Peyer's patch (tissue), 4 donors: ENCODE data around the gene SKA3. TPM values are rescaled to one million over a fixed set of nuclear protein-coding genes. Genes with fewer than 3 reads are reported as not detected.
A peak's percentile ranks its signal among the peaks of the same experiment; 100 is the strongest.
"Not testable (repeated sequence)": the region's sequence is repeated elsewhere in the genome, so short reads cannot be mapped to it uniquely, and the experiment has no call there.

Experiments
- DNase-seq, 3 donors: peaks; one replicate each; pipeline ENCODE4 v3.0.0-alpha.2; 2017 to 2019
- H3K27ac ChIP-seq, 4 donors: fragments of 200-600 bp; sonication (generic); one replicate each; pipeline ENCODE4 v1.5.1; 2016 to 2019
- H3K27me3 ChIP-seq, 2 donors: fragments of 200-600 bp; sonication (generic); one replicate each; pipeline ENCODE4 v1.5.1; 2019
- H3K36me3 ChIP-seq, 3 donors: fragments of 200-600 bp; sonication (generic); one replicate each; pipeline ENCODE4 v1.5.1; 2016 to 2019
- H3K4me1 ChIP-seq, 4 donors: fragments of 200-600 bp; sonication (generic); one replicate each; pipeline ENCODE4 v1.5.1; 2016 to 2019
- H3K4me3 ChIP-seq, 4 donors: fragments of 200-600 bp; sonication (generic); 1 replicate in 3 of 4; 2 replicates in 1 of 4; pipeline ENCODE4 v1.5.1; 2016 to 2019; ENCODE audit warnings: mild to moderate bottlenecking in 1 of 4
- H3K9me3 ChIP-seq, 4 donors: fragments of 200-600 bp; sonication (generic); one replicate each; pipeline ENCODE4 v1.5.1; 2016 to 2019; ENCODE audit warnings: mild to moderate bottlenecking in 1 of 4
- CTCF ChIP-seq, 6 experiments: fragments of 450-650 bp in 4 of 6; fragments of 200-600 bp in 2 of 6; sonication (generic) in 1 of 6; IDR thresholded peaks; one replicate each; pipeline ENCODE4 v1.5.1; 2017 to 2019; ENCODE audit warnings: antibody characterized with exemption in 6 of 6, mild to moderate bottlenecking in 3 of 6, moderate library complexity in 1 of 6
- POLR2A ChIP-seq, 2 donors: fragments of 450-650 bp; IDR thresholded peaks; one replicate each; pipeline ENCODE4 v1.5.1; 2017; ENCODE audit warnings: antibody characterized with exemption in 2 of 2, mild to moderate bottlenecking in 2 of 2, moderate library complexity in 2 of 2
- total RNA-seq, 4 donors: library from RNA; depleted of rRNA; stranded (reverse); fragments of >200 nt; gene quantifications; one replicate each; pipeline ENCODE4 v1.1.0, GENCODE V29; 2016

Gene SKA3
- total RNA-seq, 4 donors from 2014 or later, result 1.1 to 6.6 (median 1.4) TPM

DNA sequence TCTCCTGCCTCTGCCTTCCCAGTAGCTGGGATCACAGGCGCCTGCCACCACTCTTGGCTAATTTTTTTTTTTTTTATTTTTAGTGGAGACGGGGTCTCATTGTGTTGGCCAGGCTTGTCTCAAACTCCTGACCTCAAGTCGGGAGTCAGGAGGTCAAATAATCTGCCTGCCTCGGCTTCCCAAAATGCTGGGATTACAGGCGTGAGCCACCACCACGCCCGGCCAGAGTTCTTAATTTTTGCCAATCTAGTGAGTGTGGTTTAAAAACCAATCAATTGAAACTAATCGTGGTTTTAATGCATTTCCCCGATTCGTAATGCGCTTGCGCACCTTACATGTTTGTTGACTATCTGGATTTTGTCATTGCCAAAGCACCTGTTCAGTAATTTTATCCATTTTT, 37.0 kb downstream of the SKA3 start:
- TF ChIP-seq POLR2A (IDR thresholded peaks at IDR 0.05) (no peak), CTCF (IDR thresholded peaks at IDR 0.05) (no peak)
- Histone ChIP-seq H3K27me3 (no peaks in the 10 kb centered on the region), H3K27ac (peak overlapping the region; percentile 78 to 86 (median 82)), H3K9me3 (no peaks in the 10 kb centered on the region), H3K4me3 (peak overlapping the region in 3 of 4 donors; percentile 60 to 82 (median 81)), H3K36me3 (peaks cover 0 to 6% (median 0%) of the 10 kb centered on the region in 3 donors), H3K4me1 (peaks cover 0 to 26% (median 13%) of the 10 kb centered on the region in 4 donors)
- no peak for DNase-seq

GRCh38 chr13:21138561-21138960, 37.8 kb downstream of the SKA3 start:
- no peaks in the 10 kb centered on the region for H3K27me3 ChIP-seq
- no peak overlapping the region for H3K4me3 ChIP-seq
- no peak overlapping the region for H3K27ac ChIP-seq
- no peak for TF ChIP-seq POLR2A (IDR thresholded peaks at IDR 0.05)
- no peak for TF ChIP-seq CTCF (IDR thresholded peaks at IDR 0.05)
- no peak for DNase-seq
- H3K4me1 ChIP-seq, result peaks cover 0 to 24% (median 13%) of the 10 kb centered on the region in 4 donors
- peaks cover 0 to 6% (median 0%) of the 10 kb centered on the region in 3 donors for H3K36me3 ChIP-seq
- no peaks in the 10 kb centered on the region for H3K9me3 ChIP-seq

DNA sequence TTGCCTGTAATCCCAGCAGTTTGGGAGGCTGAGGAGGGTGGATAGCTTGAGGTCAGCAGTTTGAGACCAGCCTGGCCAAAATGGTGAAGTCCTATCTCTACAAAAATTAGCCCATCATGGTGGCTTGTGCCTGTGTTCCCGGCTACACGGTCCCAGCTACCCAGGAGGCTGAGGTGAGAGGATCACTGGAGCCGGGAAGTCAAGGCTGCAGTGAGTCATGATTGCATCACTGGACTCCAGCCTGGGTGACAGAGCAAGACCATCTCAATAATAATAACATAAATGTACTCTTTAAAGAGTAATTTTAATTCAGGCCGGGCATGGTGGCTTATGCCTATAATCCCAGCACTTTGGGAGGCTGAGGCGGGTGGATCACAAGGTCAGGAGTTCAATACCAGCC, 38.7 kb downstream of the SKA3 start:
- TF ChIP-seq CTCF (IDR thresholded peaks at IDR 0.05), result no peak
- no peak for TF ChIP-seq POLR2A (IDR thresholded peaks at IDR 0.05)
- peaks cover 0 to 5% (median 0%) of the 10 kb centered on the region in 3 donors for H3K36me3 ChIP-seq
- no peak overlapping the region for H3K4me3 ChIP-seq
- peak in 1 of 3 donors; percentile 47 for DNase-seq
- H3K4me1 ChIP-seq, result peaks cover 0 to 16% (median 11%) of the 10 kb centered on the region in 4 donors
- no peaks in the 10 kb centered on the region for H3K9me3 ChIP-seq
- H3K27me3 ChIP-seq, result no peaks in the 10 kb centered on the region
- H3K27ac ChIP-seq, result no peak overlapping the region

DNA sequence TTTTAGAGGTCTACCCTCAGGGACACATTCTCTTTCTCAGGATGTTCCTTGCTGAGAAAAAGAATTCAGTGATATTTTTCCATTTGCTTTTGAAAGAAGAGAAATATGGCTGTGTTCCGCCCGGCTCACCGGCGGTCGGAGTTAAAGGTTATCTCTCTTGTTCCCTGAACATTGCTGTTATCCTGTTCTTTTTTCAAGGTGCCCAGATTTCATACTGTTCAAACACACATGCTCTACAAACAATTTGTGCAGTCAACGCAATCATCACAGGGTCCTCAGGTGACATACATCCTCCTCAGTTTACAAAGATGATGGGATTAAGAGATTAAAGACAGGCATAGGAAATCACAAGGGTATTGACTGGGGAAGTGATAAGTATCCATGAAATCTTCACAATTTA, 40.5 kb downstream of the SKA3 start:
- H3K27ac ChIP-seq, DNase-seq, H3K36me3 ChIP-seq, H3K27me3 ChIP-seq, H3K9me3 ChIP-seq, H3K4me1 ChIP-seq, H3K4me3 ChIP-seq: not testable (repeated sequence)

DNA sequence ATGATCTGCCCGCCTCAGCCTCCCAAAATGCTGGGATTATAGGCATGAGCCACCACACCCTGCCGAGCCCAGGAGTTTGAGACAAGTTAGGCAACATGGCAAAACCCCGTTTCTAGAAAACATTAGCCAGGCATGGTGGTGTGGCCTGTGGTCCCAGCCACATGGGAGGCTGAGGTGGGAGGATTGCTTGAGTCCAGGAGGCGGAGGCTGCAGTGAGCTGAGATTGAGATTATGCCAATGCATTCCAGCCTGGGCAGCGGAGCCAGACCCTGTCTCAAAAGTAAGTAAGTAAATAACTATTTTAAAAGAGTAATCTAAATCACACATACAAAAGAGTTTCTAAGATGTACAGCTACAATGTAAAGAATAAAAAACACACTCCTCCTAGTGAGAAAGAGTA, 41.9 kb downstream of the SKA3 start:
- TF ChIP-seq CTCF (IDR thresholded peaks at IDR 0.05), result no peak
- TF ChIP-seq POLR2A (IDR thresholded peaks at IDR 0.05), result no peak
- no peaks in the 10 kb centered on the region for H3K4me1 ChIP-seq
- H3K4me3 ChIP-seq, result no peak overlapping the region
- no peaks in the 10 kb centered on the region for H3K9me3 ChIP-seq
- DNase-seq, result no peak
- H3K27ac ChIP-seq, result no peak overlapping the region
- H3K27me3 ChIP-seq, result no peaks in the 10 kb centered on the region
- H3K36me3 ChIP-seq, result no peaks in the 10 kb centered on the region

DNA sequence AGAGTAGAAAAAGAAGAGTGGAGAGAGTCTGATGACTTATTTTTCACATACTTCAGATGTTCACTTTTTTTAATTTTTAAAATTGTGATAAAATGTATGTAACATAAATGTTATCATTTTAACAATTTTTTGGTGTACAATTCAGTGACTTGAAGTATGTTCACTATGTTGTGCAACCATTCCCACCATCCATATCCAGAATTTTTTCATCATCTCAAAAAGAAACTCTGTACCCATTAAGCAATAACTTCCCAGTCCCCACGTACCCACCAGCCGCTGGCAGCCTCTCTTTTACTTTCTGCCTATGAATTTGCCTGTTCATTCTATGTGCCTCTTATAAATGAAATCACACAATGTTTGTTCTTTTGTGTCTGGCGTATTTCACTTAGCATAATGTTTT, 43.3 kb downstream of the SKA3 start:
- Histone ChIP-seq H3K9me3 (no peaks in the 10 kb centered on the region), H3K36me3 (no peaks in the 10 kb centered on the region), H3K4me1 (no peaks in the 10 kb centered on the region), H3K27ac (no peak overlapping the region), H3K27me3 (no peaks in the 10 kb centered on the region), H3K4me3 (no peak overlapping the region)
- no peak for TF ChIP-seq POLR2A (IDR thresholded peaks at IDR 0.05)
- TF ChIP-seq CTCF (IDR thresholded peaks at IDR 0.05), result no peak
- DNase-seq, result no peak
